ENCODE results near the gene AUP1. TPM values are rescaled to one million over a fixed set of nuclear protein-coding genes. Genes with fewer than 3 reads are reported as not detected.

Gene AUP1, protein sequence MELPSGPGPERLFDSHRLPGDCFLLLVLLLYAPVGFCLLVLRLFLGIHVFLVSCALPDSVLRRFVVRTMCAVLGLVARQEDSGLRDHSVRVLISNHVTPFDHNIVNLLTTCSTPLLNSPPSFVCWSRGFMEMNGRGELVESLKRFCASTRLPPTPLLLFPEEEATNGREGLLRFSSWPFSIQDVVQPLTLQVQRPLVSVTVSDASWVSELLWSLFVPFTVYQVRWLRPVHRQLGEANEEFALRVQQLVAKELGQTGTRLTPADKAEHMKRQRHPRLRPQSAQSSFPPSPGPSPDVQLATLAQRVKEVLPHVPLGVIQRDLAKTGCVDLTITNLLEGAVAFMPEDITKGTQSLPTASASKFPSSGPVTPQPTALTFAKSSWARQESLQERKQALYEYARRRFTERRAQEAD
- 100 to 1,000 TPM; 108 to 130 (median 128) TPM for total RNA-seq

- peaks cover 0 to 18% of the 10 kb centered on the region in 2 donors for H3K4me1 ChIP-seq
- H3K27ac ChIP-seq, result peak within 1 kb of the TSS; percentile 90 to 92
- H3K9me3 ChIP-seq, result no peaks in the 10 kb centered on the region
- H3K36me3 ChIP-seq, result no peaks in the 10 kb centered on the region
- TF ChIP-seq POLR2A (IDR thresholded peaks at IDR 0.05) (peak; percentile 61), CTCF (IDR thresholded peaks at IDR 0.05) (no peak), POLR2AphosphoS5 (IDR thresholded peaks at IDR 0.05) (peak; percentile 86 to 94 (median 88))
- H3K4me3 ChIP-seq, result peak within 1 kb of the TSS; percentile 75 to 92 (median 77)
- peak; percentile 95 to 96 for DNase-seq (ENCODE audit: low spot score in 2 of 2)
- intact Hi-C loops (cut with DNase I; ENCODE audit: low total_unique reads), result no loop called here
- H3K27me3 ChIP-seq, result no peaks in the 10 kb centered on the region
Observed at GRCh38 chr2:74529357-74530238, at the start of gene AUP1, which contains the start of gene HTRA2. TSS of gene AUP1 (minus strand) at chr2:74529706. CDS start at chr2:74529629, 77 bp downstream. TSS of gene HTRA2 (plus strand) at chr2:74529933. CDS start at chr2:74530007, 74 bp downstream.

DNA sequence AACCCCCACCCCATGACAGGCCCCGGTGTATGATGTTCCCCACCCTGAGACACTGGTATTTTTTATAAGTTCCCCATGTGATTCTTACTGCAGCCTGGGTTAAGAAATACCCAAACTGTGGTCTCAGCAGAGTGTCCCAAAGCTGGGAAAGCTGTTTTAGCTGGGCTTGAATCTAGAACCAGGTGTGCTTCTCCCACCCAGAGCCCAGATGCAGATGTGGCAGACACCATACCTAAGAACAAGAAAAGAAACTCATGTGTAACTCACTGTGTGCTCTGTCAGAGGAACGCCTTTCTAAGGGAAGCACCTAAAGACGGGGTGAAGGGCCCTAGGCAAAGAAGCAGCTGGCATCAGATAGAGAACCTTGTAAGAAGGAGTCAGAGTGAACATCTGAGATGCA is 48.9 kb upstream of the AUP1 start:
- H3K4me1 ChIP-seq, result peaks cover 0 to 4% of the 10 kb centered on the region in 2 donors
- no peaks in the 10 kb centered on the region for H3K27me3 ChIP-seq
- H3K27ac ChIP-seq, result no peak overlapping the region
- TF ChIP-seq CTCF (IDR thresholded peaks at IDR 0.05) (no peak), POLR2A (IDR thresholded peaks at IDR 0.05) (no peak), POLR2AphosphoS5 (IDR thresholded peaks at IDR 0.05) (no peak)
- no peak overlapping the region for H3K4me3 ChIP-seq
- intact Hi-C loops (cut with DNase I; ENCODE audit: low total_unique reads), result no loop called here
- no peak for DNase-seq (ENCODE audit: low spot score in 2 of 2)
- H3K36me3 ChIP-seq, result no peaks in the 10 kb centered on the region
- no peaks in the 10 kb centered on the region for H3K9me3 ChIP-seq

DNA sequence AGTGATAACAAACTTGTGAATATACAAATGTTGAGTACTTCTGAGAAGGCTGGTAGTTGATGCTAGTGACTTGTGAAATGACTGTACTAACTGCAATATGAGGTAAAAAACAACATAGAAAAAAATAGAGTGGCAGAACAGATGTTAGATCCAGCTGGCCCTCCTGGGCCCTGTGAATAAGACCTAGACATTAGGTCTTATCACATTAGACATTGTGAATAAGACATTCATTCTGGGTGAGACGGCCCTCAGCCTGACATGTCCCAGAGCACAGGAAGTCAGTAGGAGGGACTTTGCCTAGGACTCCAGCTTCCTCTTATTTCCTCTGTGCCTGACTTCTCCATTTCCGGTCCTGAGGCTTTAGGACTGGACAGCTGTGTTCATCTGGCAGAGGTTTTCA is 47.9 kb upstream of the AUP1 start:
- no peaks in the 10 kb centered on the region for H3K27me3 ChIP-seq
- no peak for TF ChIP-seq POLR2AphosphoS5 (IDR thresholded peaks at IDR 0.05)
- TF ChIP-seq CTCF (IDR thresholded peaks at IDR 0.05), result no peak
- no peak for TF ChIP-seq POLR2A (IDR thresholded peaks at IDR 0.05)

GRCh38 chr2:74576863-74577229 is 47.3 kb upstream of the AUP1 start:
- peaks cover 0 to 4% of the 10 kb centered on the region in 2 donors for H3K4me1 ChIP-seq
- TF ChIP-seq POLR2AphosphoS5 (IDR thresholded peaks at IDR 0.05), result peak; percentile 33 to 70 (median 57)
- no peak for TF ChIP-seq POLR2A (IDR thresholded peaks at IDR 0.05)
- H3K36me3 ChIP-seq, result no peaks in the 10 kb centered on the region
- DNase-seq (ENCODE audit: low spot score in 2 of 2), result peak in 1 of 2 donors; percentile 77
- H3K9me3 ChIP-seq, result no peaks in the 10 kb centered on the region
- H3K4me3 ChIP-seq, result no peak overlapping the region
- no peaks in the 10 kb centered on the region for H3K27me3 ChIP-seq
- intact Hi-C loops (cut with DNase I; ENCODE audit: low total_unique reads), result no loop called here
- peak overlapping the region; percentile 57 to 72 for H3K27ac ChIP-seq

More for the DNA sequence above, 47.9 kb upstream of the AUP1 start:
- no peak for DNase-seq (ENCODE audit: low spot score in 2 of 2)
- Histone ChIP-seq H3K4me3 (no peak overlapping the region), H3K27ac (peak overlapping the region; percentile 57 to 72), H3K9me3 (no peaks in the 10 kb centered on the region), H3K4me1 (peaks cover 0 to 4% of the 10 kb centered on the region in 2 donors), H3K36me3 (no peaks in the 10 kb centered on the region)
- intact Hi-C loops (cut with DNase I; ENCODE audit: low total_unique reads), result no loop called here

DNA sequence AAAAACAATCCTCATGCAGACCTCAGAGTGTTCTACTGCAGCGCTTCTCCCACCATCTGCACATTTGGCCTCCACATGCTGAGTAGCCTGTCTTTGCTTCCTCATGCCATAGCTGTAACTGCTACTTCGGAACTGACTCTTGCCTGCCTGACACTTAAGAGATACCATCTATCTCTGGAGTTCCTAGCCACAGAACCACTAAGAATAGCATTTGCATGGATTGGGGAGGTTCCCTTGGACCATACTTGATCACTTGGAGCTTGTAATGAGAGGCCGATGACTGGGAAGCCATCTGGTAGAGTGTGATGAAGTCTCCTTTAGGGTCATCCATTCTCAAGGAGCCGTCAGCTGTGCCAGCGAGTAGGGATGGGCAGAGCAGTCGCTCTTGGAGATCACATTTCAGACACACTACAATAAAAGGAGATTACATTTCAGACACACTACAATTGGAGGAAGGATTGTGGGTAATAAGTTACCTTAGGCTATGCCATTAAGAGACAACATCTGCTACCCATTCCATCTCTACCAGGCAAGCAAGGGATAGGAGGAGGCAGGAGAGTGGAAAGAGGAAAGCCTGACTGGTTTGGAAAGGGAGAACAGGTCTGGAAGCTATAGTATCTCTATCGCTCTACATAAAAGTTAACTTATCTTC is 46.8 kb upstream of the AUP1 start:
- H3K36me3 ChIP-seq, result no peaks in the 10 kb centered on the region
- H3K4me3 ChIP-seq, result no peak overlapping the region
- intact Hi-C loops (cut with DNase I; ENCODE audit: low total_unique reads), result no loop called here
- H3K27ac ChIP-seq, result peak overlapping the region; percentile 57 to 71
- H3K9me3 ChIP-seq, result no peaks in the 10 kb centered on the region
- no peaks in the 10 kb centered on the region for H3K27me3 ChIP-seq
- TF ChIP-seq CTCF (IDR thresholded peaks at IDR 0.05) (no peak), POLR2AphosphoS5 (IDR thresholded peaks at IDR 0.05) (no peak), POLR2A (IDR thresholded peaks at IDR 0.05) (no peak)
- no peak for DNase-seq (ENCODE audit: low spot score in 2 of 2)
- peaks cover 0 to 4% of the 10 kb centered on the region in 2 donors for H3K4me1 ChIP-seq

All from breast epithelium (tissue), 4 donors.